GM18517 (cell line): ENCODE measurements around the gene FBXW2.
"Not testable (repeated sequence)": the region's sequence is repeated elsewhere in the genome, so short reads cannot be mapped to it uniquely, and the experiment has no call there.

Experiments used
- ATAC-seq: cut with Tn5 transposase; IDR thresholded peaks from one replicate; pipeline ENCODE4 v1.9.1; 2021; ENCODE audit warnings: mild to moderate bottlenecking, moderate library complexity; ENCODE audit not compliant: unreplicated experiment

Gene FBXW2

DNA sequence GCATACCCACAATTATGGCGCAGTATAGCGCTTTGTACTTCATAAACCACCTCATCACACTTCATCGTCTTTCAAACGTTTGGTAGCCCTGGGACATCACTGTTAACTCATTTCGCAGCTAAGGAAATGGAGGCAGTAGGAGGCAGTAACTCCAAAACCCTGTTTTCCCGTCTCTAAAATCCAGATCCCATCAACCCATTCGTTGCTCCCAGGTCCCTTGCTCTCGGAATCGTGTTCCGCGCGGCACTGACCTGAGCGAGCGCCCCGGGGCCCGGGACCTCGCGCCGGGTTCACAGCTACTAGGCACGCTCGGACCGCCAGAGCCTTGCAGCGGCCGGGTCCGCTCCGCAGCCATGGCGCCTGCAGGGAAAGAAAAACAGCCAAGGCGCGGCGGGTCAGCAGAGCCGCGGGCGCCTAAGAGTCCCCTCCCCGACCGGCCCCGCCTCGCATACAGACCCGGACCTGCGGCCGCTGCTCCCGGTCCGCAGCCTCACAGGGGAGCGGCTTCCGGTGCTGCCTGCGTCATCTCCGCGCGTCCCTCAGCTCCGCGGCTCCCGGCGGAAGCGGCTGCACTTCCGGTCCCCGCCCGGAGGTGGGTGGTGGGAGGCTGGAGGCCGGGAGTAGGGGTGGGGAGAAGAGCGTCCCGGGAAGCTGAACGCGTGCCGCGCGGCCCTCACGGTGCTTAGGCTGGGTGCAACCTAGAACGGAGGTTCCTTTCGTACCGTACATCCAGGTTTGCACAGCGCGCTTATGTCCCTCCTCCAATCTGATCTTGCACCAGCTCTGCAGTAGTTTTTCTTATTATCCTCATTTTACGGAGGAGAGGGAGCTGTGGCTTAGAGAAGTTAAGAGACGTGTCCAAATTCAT is at the start of gene FBXW2:
FBXW2 (minus strand) TSS at position 519 of the 868 bp plus-strand sequence. CDS start 5,158 bp downstream, outside the sequence.
- peak; percentile 86 for ATAC-seq

GRCh38 chr9:120841930-120842684 is 48.9 kb upstream of the FBXW2 start:
- ATAC-seq, result no peak

DNA sequence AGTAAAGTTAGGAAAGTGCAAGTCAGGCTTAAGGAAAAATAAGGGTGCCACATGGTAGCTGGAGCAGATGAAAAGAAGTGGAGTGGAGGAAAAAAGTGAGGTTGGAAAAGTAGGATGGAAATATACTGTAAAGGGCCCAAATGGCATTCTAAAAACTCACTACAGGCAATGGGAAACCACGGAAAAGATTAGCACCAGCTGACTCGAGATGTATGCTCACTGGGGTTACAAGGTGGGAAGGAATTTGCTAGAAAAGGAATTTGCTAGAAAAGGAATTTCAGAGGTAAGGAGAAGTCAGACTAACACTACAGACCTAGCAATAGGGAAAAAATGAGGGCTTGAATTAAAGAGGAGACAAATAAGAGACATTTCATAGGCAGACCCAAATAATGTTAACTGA is 45.9 kb upstream of the FBXW2 start:
- ATAC-seq, result no peak

DNA sequence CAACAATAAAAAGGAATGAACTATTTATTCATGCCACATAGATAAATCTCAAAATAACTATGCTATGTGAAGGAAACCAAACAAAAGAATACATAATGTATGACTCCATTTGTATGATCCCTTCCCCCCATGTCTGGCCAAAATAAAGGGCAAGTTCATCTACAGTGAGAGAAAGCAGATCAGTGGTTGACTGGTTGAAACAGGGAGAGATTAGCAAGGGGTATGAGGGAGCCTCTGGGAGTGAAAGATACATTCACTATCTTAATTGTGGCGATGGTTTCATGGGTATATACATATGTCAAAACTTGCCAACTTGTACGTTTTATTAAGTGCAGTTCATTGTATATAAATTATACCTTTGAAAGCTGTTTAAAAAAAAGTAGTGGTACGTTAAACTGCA is 44.7 kb upstream of the FBXW2 start:
- ATAC-seq, result no peak

DNA sequence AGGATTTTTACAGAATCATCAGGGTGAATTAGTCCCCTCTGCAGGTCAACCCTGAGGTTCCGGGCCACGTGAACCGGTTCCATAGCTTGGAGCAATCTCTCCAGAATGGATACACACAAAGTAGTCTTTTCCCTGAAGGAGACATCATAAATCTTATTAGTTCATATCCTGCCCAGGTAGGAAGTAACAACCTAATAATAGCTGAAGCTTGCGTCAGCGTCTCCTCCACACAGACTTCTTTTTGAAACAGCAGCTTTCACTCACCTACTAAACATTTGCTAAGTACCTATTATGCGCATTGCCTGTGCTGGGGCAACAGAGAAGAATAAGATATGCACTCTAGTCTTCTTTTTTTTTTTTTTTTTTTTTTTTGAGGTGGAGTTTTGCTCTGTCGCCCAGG is 40.1 kb upstream of the FBXW2 start:
- no peak for ATAC-seq

DNA sequence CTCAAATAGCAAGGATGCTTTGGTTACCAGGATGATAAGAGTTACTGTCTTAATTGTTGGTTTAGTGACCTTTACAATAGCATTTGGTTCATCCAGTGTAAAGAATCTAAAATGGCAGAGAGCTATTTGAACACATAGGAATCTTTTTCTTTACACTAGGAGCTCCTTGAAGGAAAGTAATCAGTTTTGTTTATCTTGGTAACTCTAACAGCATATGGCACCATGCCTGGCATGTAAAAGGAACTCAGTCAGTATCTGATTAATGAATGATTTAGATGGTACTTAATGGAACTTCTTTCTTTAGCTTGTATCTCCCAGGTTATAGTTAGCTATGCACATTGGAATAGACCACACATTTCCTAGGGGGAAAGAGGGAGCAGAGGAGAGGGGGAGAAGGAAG is 39.6 kb upstream of the FBXW2 start:
- no peak for ATAC-seq

- ATAC-seq, result no peak
Measured at GRCh38 chr9:120830865-120831264, 37.6 kb upstream of the FBXW2 start.

- no peak for ATAC-seq
Measured at GRCh38 chr9:120830151-120830550, 36.9 kb upstream of the FBXW2 start.

DNA sequence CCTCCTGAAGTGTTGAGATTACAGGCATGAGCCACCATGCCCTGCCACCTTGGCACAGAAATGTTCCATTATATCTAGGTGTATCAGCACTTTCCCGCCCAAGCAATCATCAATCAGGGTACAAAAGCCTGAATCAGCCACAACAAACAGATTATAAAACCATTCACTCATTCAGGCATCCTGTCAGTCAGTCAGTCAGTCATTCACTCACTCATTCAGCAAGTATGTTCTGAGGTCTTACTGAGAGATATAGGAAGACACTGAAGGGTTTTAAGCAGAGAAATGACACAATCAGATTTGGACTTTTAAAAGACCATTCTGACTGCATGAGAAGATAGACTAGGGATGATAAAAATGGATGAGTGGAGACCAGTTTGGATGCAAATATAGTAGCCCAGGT is 36.4 kb upstream of the FBXW2 start:
- ATAC-seq, result no peak

GRCh38 chr9:120820095-120820494 is 26.9 kb upstream of the FBXW2 start:
- no peak for ATAC-seq

- no peak for ATAC-seq
Measured at GRCh38 chr9:120818595-120818994, 25.4 kb upstream of the FBXW2 start.

- ATAC-seq, result no peak
Measured at GRCh38 chr9:120815075-120815474, 21.9 kb upstream of the FBXW2 start.

DNA sequence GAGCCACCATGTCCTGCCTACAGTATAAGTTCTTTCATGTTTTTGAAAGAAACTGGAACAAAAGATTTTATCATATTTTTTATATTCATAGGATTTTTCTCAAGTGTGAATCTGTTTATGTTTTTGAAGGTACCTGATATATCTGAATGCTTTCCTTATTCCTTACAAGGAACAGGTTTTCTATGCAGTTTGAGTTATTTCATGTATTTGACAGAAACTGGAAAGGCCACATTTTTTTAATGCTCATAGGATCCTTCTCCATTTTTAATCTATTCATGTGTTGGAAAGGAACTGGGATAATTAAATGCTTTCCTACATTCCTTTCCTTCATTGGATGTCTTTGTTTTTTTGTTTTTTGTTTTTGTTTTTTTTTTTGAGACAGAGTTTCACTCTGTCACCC is 15.7 kb upstream of the FBXW2 start:
- no peak for ATAC-seq

DNA sequence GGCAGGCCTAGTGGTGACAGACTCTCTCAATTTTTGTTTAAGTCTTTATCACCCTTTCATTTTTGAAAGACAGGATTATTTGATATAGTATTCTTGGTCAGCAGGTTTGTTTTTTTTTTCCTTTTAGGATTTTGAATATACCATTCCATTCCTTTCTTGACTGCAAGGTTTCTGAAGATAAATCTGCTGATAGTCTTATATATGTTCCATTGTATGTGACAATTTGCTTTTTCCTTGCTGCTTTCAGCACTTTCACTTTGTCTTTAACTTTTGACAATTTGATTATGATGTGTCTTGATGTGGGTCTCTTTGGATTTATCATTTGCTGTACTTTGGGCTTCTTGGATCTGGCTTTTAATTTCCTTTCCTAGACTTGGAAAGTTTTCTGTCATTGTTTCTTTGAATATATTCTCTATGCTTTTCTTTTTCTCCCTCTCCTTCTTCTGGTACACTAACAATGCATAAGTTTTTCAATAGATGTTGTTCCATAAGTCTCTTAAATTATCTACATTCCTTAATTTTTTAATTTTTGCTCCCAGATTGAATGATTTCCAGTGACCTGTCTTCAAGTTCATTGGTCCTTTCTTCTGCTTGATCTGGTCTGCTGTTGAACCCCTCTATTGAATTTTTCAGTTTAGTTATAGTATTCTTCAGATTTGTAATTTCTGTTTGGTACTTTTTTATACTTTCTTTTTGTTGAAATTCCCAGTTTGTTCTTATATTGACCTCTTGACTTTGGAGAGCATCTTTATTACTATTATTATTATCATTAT is 14.6 kb upstream of the FBXW2 start:
- ATAC-seq, result no peak

GRCh38 chr9:120804784-120805363 is 11.7 kb upstream of the FBXW2 start:
- not testable (repeated sequence) for ATAC-seq

GRCh38 chr9:120801441-120801840 is 8.2 kb upstream of the FBXW2 start:
- no peak for ATAC-seq

DNA sequence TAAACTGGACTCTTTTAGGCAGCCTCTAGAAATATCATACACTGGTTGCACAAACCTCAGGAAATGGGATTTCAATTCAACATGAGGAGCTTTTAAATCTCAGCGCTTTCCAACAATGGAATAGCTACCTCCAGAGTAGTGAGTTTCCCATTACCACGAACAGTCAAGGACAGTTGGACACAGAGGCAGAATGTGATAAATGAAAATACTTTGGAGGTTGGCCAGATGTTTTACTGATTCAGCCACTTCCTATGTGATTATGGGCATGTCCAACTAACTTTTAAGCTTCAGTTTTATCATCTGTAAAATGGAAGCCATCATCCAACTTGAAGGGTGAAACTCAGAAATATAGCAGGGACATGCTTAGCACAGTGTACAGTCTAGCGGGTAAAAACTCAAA is 2.1 kb downstream of the FBXW2 start:
- no peak for ATAC-seq

DNA sequence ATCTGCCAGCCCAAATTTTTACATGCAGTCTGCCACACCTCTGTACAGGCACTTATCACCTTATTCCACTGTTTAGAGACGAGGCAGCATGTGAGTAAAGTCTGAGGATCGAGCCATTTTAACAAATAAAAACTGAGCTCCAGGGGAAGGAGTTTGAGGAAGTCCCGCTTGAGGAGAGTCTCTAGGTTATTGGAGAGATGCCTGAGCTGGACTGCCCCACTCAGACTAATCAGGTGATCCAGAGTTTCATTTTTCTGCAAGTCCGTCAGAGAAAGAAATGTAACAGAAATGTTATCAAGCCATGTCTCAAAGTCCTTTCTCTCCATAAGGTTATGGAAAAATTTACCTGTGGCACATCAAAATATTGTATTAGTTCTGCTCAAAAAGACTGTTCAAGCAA is 5.3 kb downstream of the FBXW2 start:
- ATAC-seq, result no peak

DNA sequence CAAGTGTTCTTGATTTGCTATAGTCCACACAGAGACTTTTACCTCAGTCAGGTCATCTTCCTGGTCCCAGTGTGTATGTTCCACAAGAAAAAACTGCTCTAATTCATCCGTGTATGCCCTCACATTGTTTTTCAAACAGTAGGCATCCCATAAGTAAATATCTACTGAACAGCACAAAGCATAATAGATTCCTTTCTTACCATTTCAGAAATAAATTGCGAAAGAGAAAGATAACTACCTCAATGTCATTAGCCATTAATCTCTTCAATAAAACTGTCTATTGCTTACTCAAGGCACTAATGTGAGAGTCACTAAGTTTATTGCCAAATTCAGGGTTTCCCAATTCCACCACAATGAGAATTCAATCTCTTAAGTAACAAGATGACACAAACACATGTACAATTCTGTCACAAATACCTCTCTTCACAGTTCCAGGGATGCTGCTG is 9.6 kb downstream of the FBXW2 start:
- ATAC-seq, result no peak

- ATAC-seq, result no peak
Measured at GRCh38 chr9:120781236-120781635, 12.0 kb downstream of the FBXW2 start.

GRCh38 chr9:120780367-120780766 is 12.8 kb downstream of the FBXW2 start:
- ATAC-seq, result no peak
